Activated B cell treated with CpG ODN at 0.5 μM for 24 hours (primary cell): ENCODE data around the gene NPAS4. TPM values are rescaled to one million over a fixed set of nuclear protein-coding genes. Genes with fewer than 3 reads are reported as not detected.

Source experiments
- ATAC-seq: fragments of 200-7000 bp; cut with Tn5 transposase; one replicate; pipeline ENCODE4 v1.10.0; 2021; ENCODE audit warnings: low read depth, mild to moderate bottlenecking, moderate library complexity
- CTCF ChIA-PET: fragments of 350-600 bp; sonication (Branson Sonifier 250); formaldehyde crosslinking; loops from one replicate; lab custom pipeline; 2021; ENCODE audit warnings: antibody characterized with exemption; lab: Charles Lee
- POLR2A ChIA-PET: fragments of 350-600 bp; sonication (Branson Sonifier 250); formaldehyde crosslinking; loops from one replicate; lab custom pipeline; 2021; ENCODE audit warnings: antibody characterized with exemption; lab: Charles Lee
- DNase-seq: peaks from one replicate; pipeline ENCODE4 v3.0.0; 2022
- H3K27ac Mint-ChIP-seq: one replicate; pipeline ENCODE4 v1.8.0; 2020; ENCODE audit warnings: mixed read lengths
- H3K27me3 Mint-ChIP-seq: one replicate; pipeline ENCODE4 v1.8.0; 2021; ENCODE audit warnings: mixed read lengths
- H3K36me3 Mint-ChIP-seq: one replicate; pipeline ENCODE4 v1.8.0; 2021; ENCODE audit warnings: low read depth, mixed read lengths
- H3K4me1 Mint-ChIP-seq: one replicate; pipeline ENCODE4 v1.8.0; 2021; ENCODE audit warnings: mixed read lengths
- H3K4me3 Mint-ChIP-seq: one replicate; pipeline ENCODE4 v1.8.0; 2020; ENCODE audit warnings: mild to moderate bottlenecking, mixed read lengths
- H3K9me3 Mint-ChIP-seq: one replicate; pipeline ENCODE4 v1.8.0; 2020; ENCODE audit warnings: mixed read lengths
- intact Hi-C: fragments of 100-400 bp; cut with micrococcal nuclease; formaldehyde crosslinking; loops from one replicate; pipeline ENCODE4 v1.15.1; 2024
- total RNA-seq: library from RNA; stranded (reverse); gene quantifications from 2 replicates; pipeline ENCODE4 v1.2.3, GENCODE V29; 2022
- TF ChIP-seq, protein P1 (sequence below): fragments of 200-600 bp; IDR thresholded peaks from one replicate; pipeline ENCODE4 v1.8.0; 2022; ENCODE audit warnings: antibody characterized with exemption, mild to moderate bottlenecking

NPAS4 gene
- total RNA-seq, 1 donor from 2014 or later = not detected

DNA sequence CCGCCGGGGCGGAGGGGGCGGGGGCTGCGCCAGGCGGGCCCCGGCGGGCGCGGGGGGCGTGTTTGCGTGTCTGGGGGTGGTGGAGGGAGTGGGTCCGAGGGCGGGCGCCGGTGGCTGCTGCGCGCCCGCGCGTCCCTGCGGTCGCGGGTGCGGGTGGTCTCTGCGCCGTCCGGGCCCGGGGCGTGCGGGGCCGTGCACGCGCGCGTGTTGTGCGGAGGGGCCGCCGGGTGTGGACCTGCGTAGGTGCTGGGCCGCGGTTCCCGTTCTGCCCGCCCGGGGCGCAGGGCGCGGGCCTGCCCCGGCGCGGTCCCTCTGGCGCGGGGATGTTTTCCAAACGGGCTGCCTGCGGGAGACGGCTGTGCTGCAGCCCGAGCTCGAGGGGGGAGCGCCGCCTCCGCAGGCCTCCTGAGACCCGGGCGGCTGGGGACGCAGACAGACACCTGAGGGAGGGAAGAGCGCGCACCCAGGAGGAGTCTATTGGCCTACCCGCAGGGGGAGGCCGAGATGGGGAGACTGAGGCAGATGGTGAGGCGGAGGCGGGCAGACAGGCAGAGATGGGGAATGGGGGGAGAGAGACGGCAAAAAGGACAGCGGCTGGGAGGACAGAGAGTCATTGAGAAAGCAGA is 46.3 kb downstream of the NPAS4 start:
- H3K27ac Mint-ChIP-seq = peak overlapping the region; percentile 68
- ATAC-seq (peak; percentile 36), DNase-seq (no peak)
- intact Hi-C loops = loop anchor here (2.0 to 5.0 kb wide), 2 partner anchors 46 to 95 kb away; partner anchors contain the start of genes NPAS4 and SLC29A2
- H3K36me3 Mint-ChIP-seq = no peaks in the 10 kb centered on the region
- TF ChIP-seq, protein P1, sequence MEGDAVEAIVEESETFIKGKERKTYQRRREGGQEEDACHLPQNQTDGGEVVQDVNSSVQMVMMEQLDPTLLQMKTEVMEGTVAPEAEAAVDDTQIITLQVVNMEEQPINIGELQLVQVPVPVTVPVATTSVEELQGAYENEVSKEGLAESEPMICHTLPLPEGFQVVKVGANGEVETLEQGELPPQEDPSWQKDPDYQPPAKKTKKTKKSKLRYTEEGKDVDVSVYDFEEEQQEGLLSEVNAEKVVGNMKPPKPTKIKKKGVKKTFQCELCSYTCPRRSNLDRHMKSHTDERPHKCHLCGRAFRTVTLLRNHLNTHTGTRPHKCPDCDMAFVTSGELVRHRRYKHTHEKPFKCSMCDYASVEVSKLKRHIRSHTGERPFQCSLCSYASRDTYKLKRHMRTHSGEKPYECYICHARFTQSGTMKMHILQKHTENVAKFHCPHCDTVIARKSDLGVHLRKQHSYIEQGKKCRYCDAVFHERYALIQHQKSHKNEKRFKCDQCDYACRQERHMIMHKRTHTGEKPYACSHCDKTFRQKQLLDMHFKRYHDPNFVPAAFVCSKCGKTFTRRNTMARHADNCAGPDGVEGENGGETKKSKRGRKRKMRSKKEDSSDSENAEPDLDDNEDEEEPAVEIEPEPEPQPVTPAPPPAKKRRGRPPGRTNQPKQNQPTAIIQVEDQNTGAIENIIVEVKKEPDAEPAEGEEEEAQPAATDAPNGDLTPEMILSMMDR = no peak
- H3K4me1 Mint-ChIP-seq = peaks cover 41% of the 10 kb centered on the region
- POLR2A ChIA-PET = interaction anchor here (0.6 to 4.1 kb wide), 16 partner anchors 9 to 389 kb away, joined by 3 to 63 read pairs (median 4); partner anchors contain the start of genes ACTN3, BBS1, DPP3 and MRPL11
- peak overlapping the region; percentile 84 for H3K4me3 Mint-ChIP-seq
- CTCF ChIA-PET = interaction anchor here (1.0 to 4.1 kb wide), 4 partner anchors 12 to 208 kb away, joined by 3 to 19 read pairs (median 8); partner anchors contain the start of genes DPP3 and MRPL11
- H3K27me3 Mint-ChIP-seq = no peaks in the 10 kb centered on the region
- no peaks in the 10 kb centered on the region for H3K9me3 Mint-ChIP-seq

DNA sequence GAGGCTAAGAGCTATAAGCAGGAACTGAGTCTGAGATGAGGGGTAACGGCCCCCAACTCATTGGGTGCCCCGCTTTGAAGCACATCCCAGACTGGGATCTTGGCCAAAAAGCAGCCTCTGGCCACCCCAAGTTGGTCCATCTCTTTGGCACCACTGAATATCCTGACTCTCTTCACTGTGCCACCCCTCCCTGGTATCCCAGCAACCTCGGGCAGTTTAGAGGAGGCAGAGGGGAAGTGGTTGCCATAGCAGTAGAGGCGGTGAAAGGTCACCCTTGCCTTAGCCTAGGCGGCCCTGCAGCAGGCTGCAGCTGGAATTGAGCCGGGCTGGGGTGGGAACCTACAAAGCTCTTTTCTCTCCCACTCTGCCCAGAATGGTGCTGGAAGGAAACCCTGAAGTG is 46.9 kb downstream of the NPAS4 start:
- ChIA-PET POLR2A (interaction anchor here (3.7 to 4.1 kb wide), 2 partner anchors 12 to 29 kb away, joined by 40 to 63 read pairs; partner anchors contain the start of genes DPP3 and MRPL11), CTCF (interaction anchor here (1.0 to 4.1 kb wide), 3 partner anchors 11 to 48 kb away, joined by 3 to 19 read pairs (median 4); partner anchors contain the start of genes DPP3 and MRPL11)
- intact Hi-C loops = loop anchor here (2.0 to 5.0 kb wide), 2 partner anchors 47 to 95 kb away; partner anchors contain the start of genes NPAS4 and SLC29A2
- TF ChIP-seq, protein P1 = no peak
- peaks cover 2% of the 10 kb centered on the region for H3K36me3 Mint-ChIP-seq
- H3K9me3 Mint-ChIP-seq = no peaks in the 10 kb centered on the region
- no peak for DNase-seq
- peak overlapping the region; percentile 84 for H3K4me3 Mint-ChIP-seq
- H3K27ac Mint-ChIP-seq = peak overlapping the region; percentile 68
- ATAC-seq = no peak
- no peaks in the 10 kb centered on the region for H3K27me3 Mint-ChIP-seq
- H3K4me1 Mint-ChIP-seq = peaks cover 38% of the 10 kb centered on the region

DNA sequence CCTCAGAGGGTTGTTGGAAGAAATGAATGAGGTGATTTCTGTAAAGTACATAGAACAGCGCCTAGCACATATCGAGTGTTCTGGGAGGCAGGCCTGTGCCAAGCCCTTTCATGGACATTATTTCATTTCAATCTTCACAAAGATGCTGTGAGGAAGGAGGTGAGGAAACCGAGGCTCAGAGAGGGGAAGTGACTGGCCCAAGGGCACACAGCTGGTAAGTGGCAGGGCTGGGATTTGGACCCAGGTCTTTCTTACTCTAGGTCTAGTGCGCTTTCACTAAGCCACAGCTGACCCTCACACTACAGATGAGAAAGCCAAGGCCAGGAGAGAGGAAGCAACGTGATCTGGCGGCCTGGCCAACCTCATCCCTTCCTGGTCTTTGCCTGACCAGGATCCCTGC is 47.9 kb downstream of the NPAS4 start:
- intact Hi-C loops = loop anchor here (5.0 kb wide), 1 partner anchor 96 kb away; the partner anchor contains the start of gene SLC29A2
- Mint-ChIP-seq H3K27me3 (no peaks in the 10 kb centered on the region), H3K9me3 (no peaks in the 10 kb centered on the region), H3K4me1 (peaks cover 32% of the 10 kb centered on the region), H3K4me3 (peak overlapping the region; percentile 32), H3K27ac (no peak overlapping the region), H3K36me3 (peaks cover 6% of the 10 kb centered on the region)
- DNase-seq (no peak), ATAC-seq (no peak)
- ChIA-PET CTCF (interaction anchor here (1.3 to 2.0 kb wide), 2 partner anchors 10 to 30 kb away, joined by 4 read pairs; partner anchors contain the start of gene MRPL11), POLR2A (interaction anchor here (0.6 to 4.1 kb wide), 3 partner anchors 8 to 30 kb away, joined by 3 to 40 read pairs (median 16); partner anchors contain the start of genes DPP3 and MRPL11)
- TF ChIP-seq, protein P1 = no peak

DNA sequence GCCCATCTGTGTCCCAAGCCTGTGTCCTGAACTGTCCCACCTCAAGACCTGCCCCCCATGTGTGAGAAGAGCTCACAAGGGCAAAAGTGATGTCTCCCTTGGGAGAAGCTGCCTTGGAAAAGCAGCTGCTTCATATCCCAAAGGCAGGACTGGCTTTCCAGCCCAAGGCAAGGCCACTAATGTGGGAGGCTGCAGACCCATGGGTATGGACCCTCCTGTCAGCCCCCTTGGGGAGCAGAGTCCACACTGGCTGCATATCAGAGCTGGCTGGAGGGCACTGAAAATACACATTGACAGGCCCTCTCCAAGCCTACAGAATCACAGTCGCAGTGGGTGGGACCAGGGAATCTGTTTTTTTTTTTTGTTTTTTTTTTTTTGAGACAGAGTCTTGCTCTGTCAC is 48.6 kb downstream of the NPAS4 start:
- Mint-ChIP-seq H3K4me1 (peaks cover 32% of the 10 kb centered on the region), H3K9me3 (no peaks in the 10 kb centered on the region), H3K27ac (no peak overlapping the region), H3K27me3 (no peaks in the 10 kb centered on the region), H3K36me3 (peaks cover 10% of the 10 kb centered on the region), H3K4me3 (no peak overlapping the region)
- ATAC-seq = no peak
- DNase-seq = no peak
- intact Hi-C loops = loop anchor here (5.0 kb wide), 1 partner anchor 97 kb away; the partner anchor contains the start of gene SLC29A2
- CTCF ChIA-PET = interaction anchor here (0.9 to 2.0 kb wide), 3 partner anchors 10 to 30 kb away, joined by 3 to 4 read pairs (median 4); partner anchors contain the start of gene MRPL11
- TF ChIP-seq, protein P1 = no peak
- POLR2A ChIA-PET = interaction anchor here (0.6 to 1.6 kb wide), 3 partner anchors 11 to 1527 kb away, joined by 7 to 16 read pairs (median 7); partner anchors contain the start of genes DPP3 and RBM4
